SU-DHL-6 (cell line): ENCODE measurements around the gene YTHDF1.

Experiments
- H2AFZ ChIP-seq: fragments of 200-600 bp; sonication (generic); 2 replicates; pipeline ENCODE4 v1.6.1; 2014; ENCODE audit warnings: low read depth, mild to moderate bottlenecking, moderate library complexity, mixed read lengths, antibody characterized with exemption, low read length; ENCODE audit not compliant: severe bottlenecking
- H3F3A ChIP-seq: fragments of 200-600 bp; shearing (Covaris generic); 2 replicates; pipeline ENCODE4 v1.6.0; 2016; ENCODE audit warnings: antibody characterized with exemption, mild to moderate bottlenecking; ENCODE audit not compliant: insufficient read depth
- H3K27ac ChIP-seq: fragments of 200-600 bp; sonication (generic); 2 replicates; pipeline ENCODE4 v1.5.1; 2016; ENCODE audit warnings: low read depth, mild to moderate bottlenecking, low read length, moderate library complexity, mixed read lengths
- H3K27me3 ChIP-seq: fragments of 200-600 bp; sonication (generic), shearing (Covaris generic); 2 replicates; pipeline ENCODE4 v1.6.0; 2014; ENCODE audit warnings: mild to moderate bottlenecking, low read length
- H3K36me3 ChIP-seq: fragments of 200-600 bp; sonication (generic); 2 replicates; pipeline ENCODE4 v1.6.1; 2014; ENCODE audit warnings: mild to moderate bottlenecking, low read length, mixed read lengths
- H3K4me2 ChIP-seq: fragments of 300-600, 200-600 bp; shearing (Covaris generic), sonication (generic); 2 replicates; pipeline ENCODE4 v1.6.0; 2014; ENCODE audit warnings: low read length, low read depth, mild to moderate bottlenecking; ENCODE audit not compliant: poor library complexity, severe bottlenecking
- H3K4me3 ChIP-seq: fragments of 200-600 bp; sonication (generic); 2 replicates; pipeline ENCODE4 v1.5.1; 2014; ENCODE audit warnings: antibody characterized with exemption, low read length, mild to moderate bottlenecking, mixed read lengths; ENCODE audit not compliant: insufficient read depth, poor library complexity, severe bottlenecking
- H3K79me2 ChIP-seq: fragments of 200-600 bp; sonication (generic); 2 replicates; pipeline ENCODE4 v1.6.1; 2014; ENCODE audit warnings: mild to moderate bottlenecking, low read length, moderate library complexity; ENCODE audit not compliant: insufficient read depth
- H3K9ac ChIP-seq: fragments of 200-600 bp; sonication (generic); 2 replicates; pipeline ENCODE4 v1.7.0; 2014; ENCODE audit warnings: mild to moderate bottlenecking, low read length
- H3K9me2 ChIP-seq: fragments of 200-600 bp; sonication (generic); replicated peaks from 2 replicates; pipeline ENCODE4 v1.6.1; 2014; ENCODE audit warnings: low read length; ENCODE audit not compliant: insufficient read depth
- H3K9me3 ChIP-seq: fragments of 200-600 bp; sonication (generic); 2 replicates; pipeline ENCODE4 v1.6.1; 2014; ENCODE audit warnings: low read length, mixed read lengths; ENCODE audit not compliant: insufficient read depth
- H4K20me1 ChIP-seq: fragments of 200-600 bp; sonication (generic); 2 replicates; pipeline ENCODE4 v1.6.1; 2014; ENCODE audit warnings: low read depth, mild to moderate bottlenecking, antibody characterized with exemption, low read length, moderate library complexity, mixed read lengths
- EZH2phosphoT487 ChIP-seq: fragments of 200-600 bp; sonication (generic), shearing (Covaris generic); conservative IDR thresholded peaks from 2 replicates; pipeline ENCODE4 v1.6.1; 2018; ENCODE audit warnings: mild to moderate bottlenecking, antibody characterized with exemption, low read length, moderate library complexity, mixed read lengths
- TF ChIP-seq, protein P1 (sequence below): fragments of 200-600 bp; sonication (generic); IDR thresholded peaks from one replicate; pipeline ENCODE4 v1.5.1; 2017; ENCODE audit warnings: antibody characterized with exemption, mild to moderate bottlenecking, low read length, moderate library complexity; ENCODE audit not compliant: insufficient read depth, poor library complexity, severe bottlenecking

The YTHDF1 gene

DNA sequence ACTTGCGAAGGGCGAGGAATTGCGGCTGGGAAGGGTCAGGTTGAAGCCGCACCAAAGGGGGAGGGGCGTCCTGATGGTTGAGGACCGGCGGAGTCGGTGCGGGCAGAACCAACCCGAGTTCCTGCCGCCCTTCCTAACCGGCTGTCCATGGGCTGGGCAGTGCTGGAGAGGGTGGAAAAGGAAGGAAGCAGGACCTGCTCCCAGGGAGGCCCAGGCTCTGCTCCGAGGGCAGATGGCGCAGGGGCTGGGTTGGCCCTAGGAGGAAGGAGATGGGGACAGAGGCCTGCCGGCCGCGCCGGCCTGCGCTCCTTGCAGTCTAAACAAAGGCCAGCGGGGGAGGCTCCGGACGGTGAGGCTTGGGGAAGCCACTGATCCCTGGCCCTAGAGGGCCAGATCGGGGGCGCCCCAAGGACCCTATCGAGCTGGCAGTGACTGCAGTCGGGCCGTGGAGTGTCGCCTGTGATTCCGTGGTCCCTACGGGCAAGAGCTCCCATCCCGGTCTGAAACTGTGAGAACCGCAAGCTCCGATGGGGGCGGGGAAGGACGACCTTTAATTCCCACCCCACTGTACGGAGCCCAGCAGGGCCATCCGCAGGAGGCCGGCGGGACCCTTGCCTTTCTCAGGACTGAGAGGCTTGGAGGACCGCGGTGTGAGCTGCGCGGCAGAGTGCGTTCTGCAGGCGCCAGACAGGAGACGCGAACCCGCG is 39.4 kb downstream of the YTHDF1 start:
- Histone ChIP-seq H3K9me3 (no peaks in the 10 kb centered on the region), H3K9me2 (no peaks in the 10 kb centered on the region), H3K27me3 (no peaks in the 10 kb centered on the region), H4K20me1 (no peaks in the 10 kb centered on the region), H3K4me2 (no peak overlapping the region), H3K79me2 (no peaks in the 10 kb centered on the region), H3K9ac (no peak overlapping the region), H3K27ac (no peak overlapping the region), H2AFZ (no peak overlapping the region), H3K36me3 (no peaks in the 10 kb centered on the region), H3F3A (no peaks in the 10 kb centered on the region), H3K4me3 (no peak overlapping the region)
- TF ChIP-seq EZH2phosphoT487 = no peak
- TF ChIP-seq, protein P1, sequence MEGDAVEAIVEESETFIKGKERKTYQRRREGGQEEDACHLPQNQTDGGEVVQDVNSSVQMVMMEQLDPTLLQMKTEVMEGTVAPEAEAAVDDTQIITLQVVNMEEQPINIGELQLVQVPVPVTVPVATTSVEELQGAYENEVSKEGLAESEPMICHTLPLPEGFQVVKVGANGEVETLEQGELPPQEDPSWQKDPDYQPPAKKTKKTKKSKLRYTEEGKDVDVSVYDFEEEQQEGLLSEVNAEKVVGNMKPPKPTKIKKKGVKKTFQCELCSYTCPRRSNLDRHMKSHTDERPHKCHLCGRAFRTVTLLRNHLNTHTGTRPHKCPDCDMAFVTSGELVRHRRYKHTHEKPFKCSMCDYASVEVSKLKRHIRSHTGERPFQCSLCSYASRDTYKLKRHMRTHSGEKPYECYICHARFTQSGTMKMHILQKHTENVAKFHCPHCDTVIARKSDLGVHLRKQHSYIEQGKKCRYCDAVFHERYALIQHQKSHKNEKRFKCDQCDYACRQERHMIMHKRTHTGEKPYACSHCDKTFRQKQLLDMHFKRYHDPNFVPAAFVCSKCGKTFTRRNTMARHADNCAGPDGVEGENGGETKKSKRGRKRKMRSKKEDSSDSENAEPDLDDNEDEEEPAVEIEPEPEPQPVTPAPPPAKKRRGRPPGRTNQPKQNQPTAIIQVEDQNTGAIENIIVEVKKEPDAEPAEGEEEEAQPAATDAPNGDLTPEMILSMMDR = no peak

DNA sequence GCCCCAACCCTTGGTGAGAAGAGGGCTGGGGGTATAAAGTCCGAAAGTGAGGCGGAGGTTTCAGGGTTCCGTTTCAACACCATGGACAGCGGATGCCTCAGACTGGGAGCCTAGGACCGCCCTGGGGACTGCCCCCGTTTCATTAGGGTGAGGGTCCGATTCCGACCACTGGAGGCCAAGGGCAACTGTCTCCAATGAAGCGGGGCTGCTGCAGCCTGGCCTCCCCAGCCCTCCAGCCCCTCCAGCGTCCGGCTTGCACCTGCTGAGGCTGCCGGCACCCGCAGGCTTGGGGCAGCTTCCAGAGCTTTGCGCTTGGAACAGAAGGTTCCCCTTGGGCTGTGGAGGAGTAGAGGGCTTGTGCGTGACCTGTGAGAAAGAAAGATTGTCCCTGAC is 39.9 kb downstream of the YTHDF1 start:
- H3K79me2 ChIP-seq = no peaks in the 10 kb centered on the region
- no peaks in the 10 kb centered on the region for H3K27me3 ChIP-seq
- no peak overlapping the region for H2AFZ ChIP-seq
- no peaks in the 10 kb centered on the region for H3K36me3 ChIP-seq
- H3K9ac ChIP-seq = no peak overlapping the region
- no peaks in the 10 kb centered on the region for H3K9me3 ChIP-seq
- no peaks in the 10 kb centered on the region for H3F3A ChIP-seq
- no peaks in the 10 kb centered on the region for H4K20me1 ChIP-seq
- TF ChIP-seq, protein P1 = no peak
- TF ChIP-seq EZH2phosphoT487 = no peak
- no peak overlapping the region for H3K27ac ChIP-seq
- H3K9me2 ChIP-seq = no peaks in the 10 kb centered on the region
- H3K4me3 ChIP-seq = no peak overlapping the region
- H3K4me2 ChIP-seq = no peak overlapping the region

DNA sequence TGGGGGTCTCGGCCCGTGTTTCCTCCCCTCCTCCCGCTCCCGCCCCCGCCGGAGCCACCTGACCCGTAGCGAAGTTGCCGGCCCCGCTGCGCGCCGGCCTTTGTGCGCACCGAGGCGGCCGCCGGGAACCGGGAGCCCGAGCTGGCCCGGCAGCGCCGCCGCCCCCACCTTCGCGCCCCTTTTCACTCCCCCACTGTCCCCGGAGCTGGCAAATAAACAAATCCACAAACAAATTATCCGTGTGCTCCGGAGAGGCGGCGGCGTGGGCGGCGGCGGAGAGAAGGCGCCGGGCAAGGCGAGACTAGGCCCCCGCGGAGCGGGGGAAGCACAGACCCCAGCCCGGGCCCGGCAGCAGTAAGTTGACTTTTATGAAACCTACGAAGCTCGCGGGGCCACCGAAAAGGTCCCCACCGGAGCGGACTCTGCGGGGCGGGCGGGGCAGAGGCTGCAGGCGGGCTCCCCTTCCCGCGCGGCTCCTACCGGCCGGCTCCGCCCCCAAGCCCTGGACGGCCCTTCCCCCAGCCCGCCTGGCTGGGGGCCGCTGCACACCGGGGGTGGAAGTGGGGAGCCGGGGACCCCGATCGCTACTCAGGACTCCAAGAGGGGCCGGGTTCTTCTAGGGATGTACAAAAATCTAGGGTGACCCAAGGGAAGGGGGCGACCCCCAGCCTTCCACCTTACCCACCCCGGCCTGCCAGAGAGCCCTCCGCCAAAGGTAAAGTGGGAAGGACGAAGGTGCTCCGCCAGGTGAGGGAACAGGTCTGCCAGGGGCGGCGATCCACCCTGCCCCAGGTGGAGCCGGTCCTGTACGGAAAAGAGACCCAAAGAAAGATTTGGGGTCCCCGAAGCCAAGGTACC is 40.7 kb downstream of the YTHDF1 start:
- TF ChIP-seq, protein P1 = no peak
- no peak for TF ChIP-seq EZH2phosphoT487
- H4K20me1 ChIP-seq = no peaks in the 10 kb centered on the region
- H3K27ac ChIP-seq = no peak overlapping the region
- H2AFZ ChIP-seq = no peak overlapping the region
- H3K9me3 ChIP-seq = no peaks in the 10 kb centered on the region
- H3K36me3 ChIP-seq = no peaks in the 10 kb centered on the region
- no peak overlapping the region for H3K9ac ChIP-seq
- no peak overlapping the region for H3K4me2 ChIP-seq
- H3F3A ChIP-seq = no peaks in the 10 kb centered on the region
- no peaks in the 10 kb centered on the region for H3K27me3 ChIP-seq
- H3K9me2 ChIP-seq = no peaks in the 10 kb centered on the region
- no peaks in the 10 kb centered on the region for H3K79me2 ChIP-seq
- no peak overlapping the region for H3K4me3 ChIP-seq
